HFF-Myc (cell line): ENCODE data around the gene SYAP1.
A peak's percentile ranks its signal among the peaks of the same experiment; 100 is the strongest.
"Not testable (repeated sequence)": the region's sequence is repeated elsewhere in the genome, so short reads cannot be mapped to it uniquely, and the experiment has no call there.

Experiments
- DNase-seq: peaks from one replicate; pipeline ENCODE4 v3.0.0-alpha.2; 2011; ENCODE audit warnings: low read depth; ENCODE audit errors: extremely low read depth
- H3K4me3 ChIP-seq: replicated peaks from 2 replicates; pipeline ENCODE4 v1.5.1; 2011; ENCODE audit warnings: low read depth, mild to moderate bottlenecking, control low read depth, low read length
- CTCF ChIP-seq: IDR thresholded peaks from 2 replicates; pipeline ENCODE4 v1.5.1; 2012; ENCODE audit warnings: mild to moderate bottlenecking, low read depth, low read length, control low read depth; ENCODE audit errors: missing control alignments

SYAP1 gene

DNA sequence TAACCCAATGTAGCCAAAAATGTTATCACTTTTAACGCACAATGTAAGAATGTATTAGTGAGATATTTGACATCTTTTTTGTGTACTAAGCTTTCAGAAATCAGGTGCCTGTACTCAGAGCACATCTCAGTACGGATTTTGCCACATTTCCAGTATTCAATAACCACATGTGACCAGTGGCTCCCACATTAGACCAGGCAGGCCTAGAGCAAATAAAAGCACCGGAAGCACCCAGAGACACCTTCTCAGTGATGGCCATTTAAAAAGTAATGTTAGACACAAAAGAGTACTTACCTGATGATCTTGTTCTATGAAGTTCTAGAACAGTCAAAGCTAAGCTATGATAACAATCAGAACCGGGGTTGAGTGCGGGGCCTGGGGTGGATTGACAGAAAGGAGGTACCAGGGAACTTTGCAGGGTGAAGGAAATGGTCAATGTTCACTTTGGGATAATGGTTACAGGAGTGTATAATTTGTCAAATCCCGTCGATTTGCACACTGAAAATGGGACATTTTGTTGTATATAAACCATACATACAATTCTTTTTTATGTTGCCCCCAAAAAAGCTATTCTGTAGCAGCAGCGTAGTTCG, 8.1 kb upstream of the SYAP1 start:
- DNase-seq, result no peak
- no peak for TF ChIP-seq CTCF

DNA sequence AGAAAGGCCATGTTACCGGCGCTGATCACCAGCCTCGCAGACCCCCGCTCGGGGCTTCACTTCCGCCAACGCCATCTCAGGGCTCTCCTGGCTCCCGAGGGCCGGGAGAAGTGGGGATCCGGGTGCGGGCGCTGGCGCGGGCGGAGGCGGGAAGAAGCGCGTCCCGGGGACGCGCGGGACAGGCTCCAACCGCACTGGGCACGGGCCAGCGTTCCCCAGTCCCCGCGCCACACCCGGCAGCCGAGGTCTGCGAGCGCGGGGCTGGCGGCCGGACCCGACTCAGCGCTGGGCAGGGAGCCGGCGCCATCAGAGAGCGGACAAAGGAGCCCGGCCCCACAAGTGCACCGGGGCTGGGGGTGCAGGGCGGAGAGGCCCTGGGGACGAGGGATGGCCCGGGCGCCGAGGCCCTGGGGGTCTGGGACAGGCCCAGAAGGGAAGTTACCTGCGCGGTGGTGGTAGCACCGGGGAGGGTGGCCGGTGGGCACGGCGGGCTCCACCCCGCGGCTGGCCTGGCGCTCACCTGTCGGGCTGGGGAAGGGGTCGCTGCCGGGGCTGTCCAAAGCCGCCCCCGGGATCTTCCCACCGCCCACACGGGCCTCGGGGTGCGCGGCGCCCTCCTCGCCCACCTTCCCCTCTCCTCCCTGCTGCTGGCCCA, 7.4 kb upstream of the SYAP1 start:
- no peak for TF ChIP-seq CTCF
- no peak for DNase-seq
- H3K4me3 ChIP-seq, result peak overlapping the region; percentile 57

More for the DNA sequence above, 8.1 kb upstream of the SYAP1 start:
- H3K4me3 ChIP-seq, result peak overlapping the region; percentile 57

- DNase-seq, result peak; percentile 11
- peak within 1 kb of the TSS; percentile 57 for H3K4me3 ChIP-seq
- TF ChIP-seq CTCF, result no peak
These were observed 6.8 kb upstream of the SYAP1 start, which contains the start of gene CTPS2 for GRCh38 chrX:16712548-16713155. TSS of gene CTPS2 (minus strand) at chrX:16712669. CDS start at chrX:16702902, 9,767 bp downstream.

- no peak for DNase-seq
- no peak for TF ChIP-seq CTCF
- no peak overlapping the region for H3K4me3 ChIP-seq
These were observed 4.9 kb upstream of the SYAP1 start for GRCh38 chrX:16714504-16714903.

DNA sequence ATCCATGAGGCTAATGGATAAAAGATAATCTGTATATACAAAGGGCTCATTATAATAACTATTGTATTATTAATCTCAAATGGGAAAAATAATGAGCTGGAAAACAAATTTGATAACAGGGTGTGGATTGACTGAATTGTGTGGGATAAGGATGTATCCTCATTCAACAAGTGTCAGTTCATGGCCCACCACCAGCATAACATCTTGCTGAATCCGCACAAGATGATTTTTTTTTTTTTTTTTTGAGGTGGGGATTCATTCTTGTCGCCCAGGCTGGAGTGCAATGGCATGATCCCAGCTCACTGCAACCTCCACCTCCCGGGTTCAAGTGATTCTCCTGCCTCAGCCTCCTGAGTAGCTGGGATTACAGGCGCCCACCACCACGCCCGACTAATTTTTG, 3.8 kb upstream of the SYAP1 start:
- DNase-seq, H3K4me3 ChIP-seq: not testable (repeated sequence)

DNA sequence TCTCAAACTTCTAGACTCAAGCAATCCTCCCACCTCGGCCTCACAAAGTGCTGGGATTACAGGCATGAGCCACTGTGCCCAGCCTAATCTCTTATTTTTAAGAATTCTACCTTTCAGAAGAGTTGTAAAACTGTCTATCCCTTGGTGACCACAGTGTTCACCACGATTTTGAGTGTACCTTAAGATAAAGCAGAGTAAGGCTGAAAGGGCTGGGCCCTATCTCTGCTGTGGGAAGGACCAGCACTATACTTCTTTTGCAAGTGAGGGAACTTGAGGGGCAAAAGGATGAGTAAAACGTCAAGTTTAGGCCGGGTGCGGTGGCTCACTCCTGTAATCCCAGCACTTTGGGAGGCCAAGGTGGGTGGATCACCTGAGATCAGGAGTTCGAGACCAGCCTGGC, 3.0 kb upstream of the SYAP1 start:
- H3K4me3 ChIP-seq, DNase-seq: not testable (repeated sequence)

- TF ChIP-seq CTCF, result no peak
- peak overlapping the region; percentile 69 for H3K4me3 ChIP-seq
- DNase-seq, result no peak
These were observed 533 bp upstream of the SYAP1 start for GRCh38 chrX:16718824-16719333.
